HepG2 (cell line): Measurements from ENCODE around the gene ST6GALNAC2. TPM values are rescaled to one million over a fixed set of nuclear protein-coding genes. Genes with fewer than 3 reads are reported as not detected.

Source experiments
- ATAC-seq: fragments of 200-7000 bp; cut with Tn5 transposase; 3 replicates; pipeline ENCODE4 v1.9.1; 2020; ENCODE audit warnings: mild to moderate bottlenecking, moderate library complexity
- BruUV-seq: library from RNA; stranded (reverse); fragments of 400-500 nt; replicated peaks from 2 replicates; lab custom pipeline; 2021; lab: Mats Ljungman, UMichigan
- CTCF ChIA-PET: fragments of 300-600 bp; formaldehyde crosslinking; extraction: SDS; loops from one replicate; lab custom pipeline; 2021; ENCODE audit warnings: low total read pairs, inconsistent platforms, low intra/inter-chr PET ratio; lab: Yijun Ruan, JAX
- POLR2A ChIA-PET: fragments of 350-600 bp; sonication (Branson Sonifier 250); formaldehyde crosslinking; loops from one replicate; lab custom pipeline; 2020; ENCODE audit warnings: antibody characterized with exemption, inconsistent platforms; lab: Yijun Ruan, JAX
- DNase-seq: peaks from one replicate; pipeline ENCODE4 v3.0.0-alpha.2; 2015; ENCODE audit warnings: low spot score
- FAIRE-seq: peaks from 3 replicates; lab custom pipeline; 2011; peaks lifted over from hg19 to GRCh38; lab: Jason Lieb, UNC
- H2AFZ ChIP-seq: one replicate; pipeline ENCODE4 v1.6.1; 2011; ENCODE audit warnings: low read length, inconsistent platforms
- H3K27ac ChIP-seq: fragments of 300-600 bp; 3 replicates; pipeline ENCODE4 v1.8.0; 2011; ENCODE audit warnings: mixed run types, mild to moderate bottlenecking, mixed read lengths, low read length, inconsistent platforms; ENCODE audit not compliant: insufficient read depth; ENCODE audit errors: extremely low read length
- H3K27me3 ChIP-seq, 2 experiments: fragments of 200-600 bp in 1 of 2; 2 replicates in 1 of 2; 3 replicates in 1 of 2; pipeline versions ENCODE4 v1.6.0 to v1.8.0; 2011; ENCODE audit warnings: low read length in 2 of 2, mild to moderate bottlenecking in 2 of 2, moderate library complexity in 2 of 2, inconsistent platforms in 1 of 2; ENCODE audit not compliant: insufficient read depth in 2 of 2, control insufficient read depth in 1 of 2
- H3K36me3 ChIP-seq, 2 experiments: fragments of 200-600 bp in 1 of 2; replicated peaks in 1 of 2; 2 replicates in 1 of 2; 3 replicates in 1 of 2; pipeline versions ENCODE4 v1.5.1 to v1.8.0; 2011; ENCODE audit warnings: low read length in 2 of 2, inconsistent platforms in 1 of 2; ENCODE audit not compliant: insufficient read depth in 2 of 2, control insufficient read depth in 1 of 2
- H3K4me1 ChIP-seq: 2 replicates; pipeline ENCODE4 v1.5.1; 2012; ENCODE audit warnings: low read length, inconsistent platforms; ENCODE audit not compliant: insufficient read depth
- H3K4me2 ChIP-seq: 2 replicates; pipeline ENCODE4 v1.6.0; 2011; ENCODE audit warnings: low read depth, low read length, inconsistent platforms
- H3K4me3 ChIP-seq, 3 experiments: fragments of 200-600 bp in 1 of 3; sonication (generic), shearing (Covaris generic) in 1 of 3; replicated peaks in 1 of 3; 2 replicates each; pipeline ENCODE4 v1.5.1; 2011 to 2016; ENCODE audit warnings: low read length in 3 of 3, inconsistent platforms in 2 of 3, low read depth in 2 of 3, mild to moderate bottlenecking in 2 of 3, control low read depth in 1 of 3, mixed read lengths in 1 of 3; ENCODE audit not compliant: insufficient read depth in 1 of 3
- H3K79me2 ChIP-seq: one replicate; pipeline ENCODE4 v1.6.1; 2011; ENCODE audit warnings: low read length, inconsistent platforms; ENCODE audit not compliant: insufficient read depth
- H3K9ac ChIP-seq: 2 replicates; pipeline ENCODE4 v1.6.0; 2011; ENCODE audit warnings: mild to moderate bottlenecking, low read depth, low read length, inconsistent platforms; ENCODE audit not compliant: insufficient read depth
- H3K9me3 ChIP-seq: 2 replicates; pipeline ENCODE4 v1.5.1; 2012; ENCODE audit warnings: mild to moderate bottlenecking, low read length
- H4K20me1 ChIP-seq: 2 replicates; pipeline ENCODE4 v1.6.0; 2011; ENCODE audit warnings: inconsistent platforms, mild to moderate bottlenecking, low read length, moderate library complexity; ENCODE audit not compliant: insufficient read depth
- ATAD3A ChIP-seq: sonication (generic); formaldehyde crosslinking; IDR thresholded peaks from 2 replicates; pipeline ENCODE4 v1.4.0; 2020; ENCODE audit warnings: missing genetic modification reagents
- MNT ChIP-seq: fragments of 450-650 bp; IDR thresholded peaks from 2 replicates; pipeline ENCODE4 v1.6.1; 2016
- MXD1 ChIP-seq: sonication (generic); formaldehyde crosslinking; IDR thresholded peaks from 2 replicates; pipeline ENCODE4 v1.4.0; 2020; ENCODE audit warnings: mild to moderate bottlenecking, missing genetic modification reagents
- NFIB ChIP-seq: sonication (generic); formaldehyde crosslinking; IDR thresholded peaks from 2 replicates; pipeline ENCODE4 v1.9.0; 2021; ENCODE audit warnings: missing genetic modification reagents, mild to moderate bottlenecking, borderline replicate concordance
- NRL ChIP-seq: sonication (generic); formaldehyde crosslinking; IDR thresholded peaks from 2 replicates; pipeline ENCODE4 v1.5.0; 2020; ENCODE audit warnings: missing genetic modification reagents, mild to moderate bottlenecking, moderate library complexity, borderline replicate concordance
- RXRA ChIP-seq: sonication (generic); formaldehyde crosslinking; IDR thresholded peaks from 2 replicates; pipeline ENCODE4 v1.5.1; 2020; ENCODE audit warnings: missing genetic modification reagents
- ZBTB26 ChIP-seq: IDR thresholded peaks from 2 replicates; pipeline ENCODE4 v1.6.1; 2016; ENCODE audit warnings: missing compliant biosample characterization, missing genetic modification reagents, borderline replicate concordance
- ZBTB4 ChIP-seq: sonication (generic); formaldehyde crosslinking; IDR thresholded peaks from 2 replicates; pipeline ENCODE4 v1.4.0; 2020; ENCODE audit warnings: missing genetic modification reagents, mild to moderate bottlenecking, borderline replicate concordance
- ZNF264 ChIP-seq: sonication (generic); formaldehyde crosslinking; IDR thresholded peaks from 2 replicates; pipeline ENCODE4 v1.4.0; 2020; ENCODE audit warnings: missing genetic modification reagents
- ZNF337 ChIP-seq: sonication (generic); formaldehyde crosslinking; IDR thresholded peaks from 2 replicates; pipeline ENCODE4 v1.5.1; 2020; ENCODE audit warnings: missing genetic modification reagents, low read depth, mild to moderate bottlenecking, borderline replicate concordance
- WGBS: methylation state at CpG from one replicate; pipeline ENCODE4 v1.1.6; 2017; ENCODE audit warnings: low lambda C conversion rate; 5-methylcytosine and 5-hydroxymethylcytosine counted together
- in situ Hi-C: cut with HindIII; loops from 2 replicates; pipeline ENCODE4 v1.10.0; 2017; ENCODE audit warnings: low pct_unique_long_range_greater_than_20kb; ENCODE audit not compliant: extremely low pct_ligation_motif_present
- intact Hi-C: fragments of 100-400 bp; cut with micrococcal nuclease; formaldehyde crosslinking; loops from one replicate; pipeline ENCODE4 v1.10.0; 2022; ENCODE audit not compliant: unreplicated experiment
- polyA plus RNA-seq, 8 experiments: library from polyadenylated mRNA; depleted of rRNA in 3 of 8; stranded (reverse) in 7 of 8; unstranded in 1 of 8; fragments of >200 nt; fragmentation: Illumina TruSeq in 4 of 8; extraction: Trizol in 4 of 8; gene quantifications; 2 replicates each; pipeline versions ENCODE4 v1.2.1 to v1.2.3, GENCODE V29; 2011 to 2016; ENCODE audit warnings: low read depth in 4 of 8, missing spikeins in 1 of 8, mixed read lengths in 1 of 8; ENCODE audit not compliant: insufficient read depth in 1 of 8
- total RNA-seq, 5 experiments: library from RNA; depleted of rRNA; stranded (reverse); fragments of >200 nt; fragmentation: Illumina TruSeq; extraction: Trizol; gene quantifications; 2 replicates each; pipeline ENCODE4 v1.2.3, GENCODE V29; 2016; ENCODE audit warnings: low read depth in 1 of 5

Gene ST6GALNAC2
- total and polyA plus RNA-seq, 2 of the 13 experiments (the other 11 are each of a cell fraction or from before 2014, with no cell fraction given) = 0.12 to 0.49 TPM

GRCh38 chr17:76542984-76543383 lies 42.7 kb downstream of the ST6GALNAC2 start:
- DNase-seq = no peak
- WGBS = 96% methylated on average over 8 of the region's 8 CpGs
- no peak overlapping the region for H3K4me2 ChIP-seq
- ATAC-seq = no peak
- intact Hi-C loops = no loop called here
- no peak overlapping the region for H3K27ac ChIP-seq
- no peak overlapping the region for H3K9ac ChIP-seq
- peaks cover 29% of the 10 kb centered on the region for H3K4me1 ChIP-seq
- no peak for FAIRE-seq
- no TSS peak for BruUV-seq
- CTCF ChIA-PET = no interaction called here
- H3K9me3 ChIP-seq = no peaks in the 10 kb centered on the region
- POLR2A ChIA-PET = interaction anchor here (1.0 to 1.9 kb wide), 3 partner anchors 10 to 18 kb away, joined by 4 to 8 read pairs (median 7); no protein-coding TSS in a partner anchor
- H3K27me3 ChIP-seq = no peaks in the 10 kb centered on the region
- TF ChIP-seq MNT (no peak), ZNF337 (CRISPR knock-in tag) (no peak)
- H4K20me1 ChIP-seq = peaks cover 7% of the 10 kb centered on the region; the same call in 1 of the 2 replicates
- H2AFZ ChIP-seq = no peak overlapping the region
- peaks cover 9 to 12% of the 10 kb centered on the region in 2 experiments; a peak in 4 of 5 replicates for H3K36me3 ChIP-seq
- peaks cover 16% of the 10 kb centered on the region for H3K79me2 ChIP-seq
- in situ Hi-C loops = no loop called here
- no peak overlapping the region for H3K4me3 ChIP-seq

- no peak overlapping the region for H3K27ac ChIP-seq
These were observed 43.1 kb downstream of the ST6GALNAC2 start for GRCh38 chr17:76542566-76542971.

More at GRCh38 chr17:76542566-76542971, 43.1 kb downstream of the ST6GALNAC2 start:
- peaks cover 12% of the 10 kb centered on the region for H3K79me2 ChIP-seq
- no peak for ATAC-seq
- H4K20me1 ChIP-seq = peaks cover 7% of the 10 kb centered on the region; the same call in 1 of the 2 replicates
- peaks cover 9 to 12% of the 10 kb centered on the region in 2 experiments; a peak in 4 of 5 replicates for H3K36me3 ChIP-seq
- H2AFZ ChIP-seq = no peak overlapping the region
- ChIA-PET CTCF (no interaction called here), POLR2A (interaction anchor here (1.9 kb wide), 1 partner anchor 9 kb away, joined by 8 read pairs; no protein-coding TSS in a partner anchor)
- peaks cover 25% of the 10 kb centered on the region for H3K4me1 ChIP-seq
- in situ Hi-C loops = no loop called here
- no peak overlapping the region for H3K4me3 ChIP-seq
- no peak overlapping the region for H3K9ac ChIP-seq
- intact Hi-C loops = no loop called here
- no peaks in the 10 kb centered on the region for H3K9me3 ChIP-seq
- no peak for FAIRE-seq
- no peak for TF ChIP-seq ZBTB26 (CRISPR knock-in tag)
- TF ChIP-seq ZNF264 (CRISPR knock-in tag) = no peak
- TF ChIP-seq NFIB (CRISPR knock-in tag) = no peak
- no peak for TF ChIP-seq RXRA
- TF ChIP-seq MXD1 = no peak
- no peak for TF ChIP-seq ZBTB4 (CRISPR knock-in tag)
- 0 out of 2 replicates have a peak, but pooled peaks have one; percentile 16 for TF ChIP-seq NRL (CRISPR knock-in tag)
- TF ChIP-seq ATAD3A (CRISPR knock-in tag) = no peak
- no peak overlapping the region for H3K4me2 ChIP-seq
- DNase-seq = no peak
- 93% methylated on average over 10 of the region's 10 CpGs for WGBS
- H3K27me3 ChIP-seq = no peaks in the 10 kb centered on the region
- no TSS peak for BruUV-seq
